ENCODE data around the gene PDE6C.
"Not testable (repeated sequence)": the region's sequence is repeated elsewhere in the genome, so short reads cannot be mapped to it uniquely, and the experiment has no call there.

PDE6C gene

DNA sequence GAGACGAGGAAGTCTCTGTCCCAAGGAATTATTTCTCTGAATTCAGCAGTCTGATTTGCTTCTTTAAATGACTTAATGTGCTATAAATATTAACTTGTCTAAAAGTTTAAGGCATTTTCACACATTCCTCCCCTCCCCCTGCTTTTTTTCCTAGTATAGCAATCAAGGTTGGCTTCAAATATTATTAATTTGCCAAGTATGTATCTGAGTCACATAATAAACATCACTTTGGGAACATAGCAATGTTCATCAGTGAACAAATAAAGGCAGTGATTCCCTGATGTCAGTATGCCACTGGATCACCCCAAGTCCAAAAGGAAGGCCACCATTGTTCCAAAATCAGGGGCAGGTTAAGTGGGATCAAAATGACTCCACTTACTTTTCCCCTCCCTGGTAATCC lies 40.5 kb downstream of the PDE6C start:
- no peak for DNase-seq

DNA sequence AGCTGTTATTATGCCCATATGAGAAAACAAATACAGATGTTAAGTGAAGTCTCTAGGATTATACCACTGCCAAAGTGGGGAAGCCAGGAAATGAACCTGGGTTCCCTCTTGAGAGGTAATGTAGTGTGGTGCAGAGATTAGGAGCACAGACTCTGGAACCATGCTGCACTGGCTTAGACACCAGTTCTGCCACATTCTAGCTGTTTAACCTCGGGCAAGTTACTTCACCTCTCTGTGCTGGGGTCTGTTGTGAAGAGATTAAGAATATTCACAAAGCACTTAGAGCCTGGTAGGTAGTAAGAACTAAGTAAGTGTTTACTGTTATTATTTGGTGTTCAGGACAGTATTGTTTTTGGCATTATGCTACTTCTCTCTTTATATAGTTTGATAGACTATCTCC lies 41.9 kb downstream of the PDE6C start:
- no peak for DNase-seq

DNA sequence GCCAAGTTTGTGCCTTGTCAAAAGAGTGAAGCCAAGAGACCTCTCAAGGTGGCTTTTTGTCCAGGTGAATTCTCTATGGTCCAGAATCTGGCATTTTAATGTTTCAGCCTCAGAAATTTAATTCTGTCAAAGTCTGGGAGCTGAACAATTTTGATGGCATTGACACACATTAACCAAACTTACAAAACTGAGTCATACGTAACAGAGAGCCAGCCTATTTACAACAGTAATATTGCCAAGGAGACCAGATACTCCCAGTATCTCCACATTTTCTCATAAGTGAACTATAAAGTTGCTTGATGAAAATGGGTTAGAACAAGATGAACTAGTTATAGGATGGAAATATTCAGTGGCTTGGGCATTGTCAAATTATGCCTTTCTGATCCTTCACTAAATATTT lies 43.8 kb downstream of the PDE6C start:
- no peak for DNase-seq

DNA sequence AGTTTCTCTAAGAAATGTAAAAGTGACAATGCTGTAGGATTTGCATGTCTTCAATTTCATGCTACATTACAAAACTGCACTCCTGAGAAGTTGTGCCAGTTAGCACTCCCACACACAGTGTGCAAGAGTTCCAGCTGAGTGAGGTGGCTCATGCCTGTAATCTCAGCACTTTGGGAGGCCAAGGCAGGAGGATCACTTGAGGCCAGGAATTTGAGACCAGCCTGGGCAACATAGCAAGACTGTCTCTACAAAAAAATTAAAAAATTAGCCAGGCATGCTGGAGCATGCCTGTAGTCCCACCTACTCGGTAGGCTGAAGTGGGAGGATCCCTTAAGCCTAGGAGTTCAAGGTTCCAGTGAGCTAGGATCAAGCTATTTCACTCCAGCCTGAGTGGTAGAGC lies 45.4 kb downstream of the PDE6C start:
- DNase-seq = no peak

DNA sequence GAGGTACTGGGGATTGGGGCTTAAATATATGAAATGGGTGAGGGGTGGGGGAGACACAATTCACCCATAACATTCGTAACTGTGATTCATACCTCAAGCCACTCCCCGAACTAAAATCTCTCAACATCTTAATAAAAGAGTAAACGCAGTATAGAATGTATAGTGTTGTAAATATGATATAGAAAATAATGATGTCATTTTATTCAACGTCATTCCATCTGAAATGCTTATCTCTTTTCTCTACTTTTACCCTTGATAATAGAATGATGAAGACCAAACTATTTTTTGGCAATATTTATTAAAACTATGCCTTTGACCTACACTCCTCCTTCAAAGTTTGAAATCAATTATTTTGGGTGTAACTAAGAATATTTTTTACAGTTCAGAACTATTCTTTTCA lies 53.7 kb downstream of the PDE6C start:
- no peak for DNase-seq

DNA sequence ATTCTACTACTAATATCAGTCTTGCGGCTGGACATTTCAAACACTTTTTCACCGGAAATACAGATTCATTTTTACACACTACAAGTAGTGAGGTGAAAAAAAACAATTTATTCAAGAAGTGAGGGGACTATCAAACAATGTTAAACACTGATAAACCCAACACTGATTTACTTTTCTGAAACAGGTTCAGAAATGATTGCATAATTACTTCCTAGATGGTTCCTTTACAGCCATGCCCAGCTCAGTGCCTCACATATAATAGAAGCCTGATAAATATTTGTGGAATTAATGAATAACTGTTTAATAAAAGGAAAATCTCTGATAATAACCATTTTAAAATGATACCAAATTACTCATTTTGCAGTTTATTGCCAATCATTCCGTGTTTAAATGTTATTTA lies 55.5 kb downstream of the PDE6C start:
- DNase-seq = no peak

DNA sequence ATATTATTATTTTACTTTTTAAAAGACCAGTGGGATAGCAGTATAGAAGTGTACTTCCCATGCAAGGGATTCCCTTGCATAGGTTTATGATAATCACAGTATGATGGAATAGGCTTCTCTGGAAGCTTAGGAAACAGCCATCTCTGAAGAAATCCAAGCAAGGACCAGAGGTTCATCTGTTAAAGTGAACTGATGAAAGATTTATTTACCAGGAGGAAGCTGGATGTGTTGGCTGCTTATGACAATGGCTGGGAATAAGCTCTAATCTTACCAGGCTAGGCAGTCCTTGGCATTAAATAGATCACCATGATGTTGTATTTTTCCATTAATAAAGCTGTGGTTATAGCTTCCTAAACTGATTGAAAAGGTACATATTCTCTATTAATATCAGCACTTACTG lies 58.0 kb downstream of the PDE6C start:
- no peak for DNase-seq

DNA sequence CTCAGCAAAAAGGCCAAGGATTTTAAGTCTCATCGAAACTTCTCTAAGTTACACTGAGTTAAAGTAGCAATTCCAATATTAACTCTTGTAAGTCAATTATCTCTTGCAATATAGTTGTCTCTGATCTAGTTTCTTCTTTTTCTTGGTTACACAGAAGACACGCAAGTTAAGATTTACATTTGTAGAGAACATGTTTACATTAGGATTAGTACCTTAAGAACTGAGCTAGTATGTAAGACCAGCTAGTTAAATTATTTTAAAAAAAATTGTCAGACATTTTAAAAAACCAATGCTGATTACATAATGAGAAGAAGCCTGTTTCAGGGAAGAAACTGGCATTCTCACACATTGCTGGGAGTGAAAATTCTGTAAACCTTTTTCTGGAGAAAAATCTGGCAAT lies 58.7 kb downstream of the PDE6C start:
- no peak for DNase-seq

DNA sequence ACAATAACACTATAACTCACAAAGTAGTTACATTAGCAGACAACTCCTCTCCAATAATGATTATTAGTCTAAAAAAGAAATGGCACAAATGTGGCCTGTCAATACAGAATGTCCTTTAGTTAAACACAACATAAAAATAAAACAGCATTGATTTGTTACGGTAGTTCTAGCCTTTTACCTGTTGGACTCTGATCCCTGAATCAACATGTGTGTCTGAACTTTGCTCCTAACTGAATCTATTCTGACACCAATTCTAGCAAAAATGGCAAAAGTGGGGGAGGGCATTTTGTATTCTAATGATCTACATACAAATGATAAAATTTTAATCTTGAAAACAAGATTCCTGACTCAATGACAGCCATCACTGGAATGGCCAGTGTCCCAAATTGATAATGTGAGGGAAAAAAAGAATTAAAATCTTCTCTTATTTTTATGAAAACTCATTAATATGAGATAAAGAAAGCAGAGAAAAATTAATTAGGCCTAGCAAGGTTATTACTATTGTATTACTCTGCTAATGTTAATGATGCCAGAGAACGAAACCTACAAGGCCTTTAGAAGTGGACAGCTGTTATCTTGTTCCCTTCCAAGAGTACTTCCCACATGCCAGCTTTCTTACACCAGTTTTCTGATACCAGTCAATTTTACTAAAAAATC lies 59.8 kb downstream of the PDE6C start:
- DNase-seq = no peak

DNA sequence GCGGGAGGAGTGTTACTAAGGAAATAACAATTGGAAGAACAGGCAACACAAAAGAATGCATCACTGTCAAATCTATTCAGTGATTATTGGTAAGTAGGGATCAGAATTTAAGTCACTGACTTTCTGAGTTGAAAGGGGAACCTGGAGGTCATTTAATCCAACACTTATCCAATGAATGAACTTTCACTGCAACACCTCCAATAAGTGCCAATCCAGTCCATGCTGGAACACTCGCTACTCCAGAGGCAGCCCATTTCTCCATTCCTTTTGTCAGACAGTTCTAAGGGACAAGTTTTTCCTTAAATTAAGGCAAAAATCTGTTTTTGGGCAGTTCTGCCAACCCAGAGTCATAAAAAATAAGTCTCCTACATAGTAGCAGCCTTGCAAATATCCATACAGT lies 60.6 kb downstream of the PDE6C start:
- no peak for DNase-seq

DNA sequence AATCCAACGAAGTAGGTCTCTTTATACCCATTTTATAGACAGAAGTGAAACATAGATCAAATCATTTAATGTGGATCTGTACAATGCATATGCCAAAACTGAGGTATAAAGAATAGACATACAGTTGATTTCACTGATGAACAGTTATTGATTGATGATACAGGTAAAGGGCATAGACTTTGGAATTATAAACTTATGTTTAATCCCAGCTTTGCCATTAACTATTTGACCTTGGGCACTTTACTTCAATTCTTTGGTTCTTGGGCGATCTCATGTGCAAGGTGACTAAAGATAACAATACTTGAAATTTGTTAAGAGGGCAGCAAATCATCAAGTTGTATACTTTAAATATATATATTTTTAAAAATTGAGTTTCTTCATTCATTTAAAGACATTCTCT lies 61.5 kb downstream of the PDE6C start:
- DNase-seq = no peak

DNA sequence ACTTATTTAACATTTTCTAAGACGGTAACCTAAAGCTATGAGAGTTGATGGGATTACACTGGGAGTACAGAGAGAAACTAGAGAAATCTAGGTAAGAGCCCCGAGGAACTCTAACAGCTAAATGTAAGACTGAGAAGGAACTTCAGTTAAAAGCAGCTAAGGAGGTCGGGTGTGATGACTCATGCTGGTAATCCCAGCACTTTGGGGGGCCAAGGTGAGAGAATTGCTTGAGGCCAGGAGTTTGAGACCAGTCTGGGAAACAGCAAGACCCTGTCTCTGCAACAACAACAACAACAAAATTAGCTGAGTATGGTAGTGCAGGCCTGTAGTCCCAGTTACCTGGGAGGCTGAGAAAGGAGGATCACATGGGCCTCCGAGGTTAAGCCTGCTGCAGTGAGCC lies 66.0 kb downstream of the PDE6C start:
- DNase-seq = no peak

DNA sequence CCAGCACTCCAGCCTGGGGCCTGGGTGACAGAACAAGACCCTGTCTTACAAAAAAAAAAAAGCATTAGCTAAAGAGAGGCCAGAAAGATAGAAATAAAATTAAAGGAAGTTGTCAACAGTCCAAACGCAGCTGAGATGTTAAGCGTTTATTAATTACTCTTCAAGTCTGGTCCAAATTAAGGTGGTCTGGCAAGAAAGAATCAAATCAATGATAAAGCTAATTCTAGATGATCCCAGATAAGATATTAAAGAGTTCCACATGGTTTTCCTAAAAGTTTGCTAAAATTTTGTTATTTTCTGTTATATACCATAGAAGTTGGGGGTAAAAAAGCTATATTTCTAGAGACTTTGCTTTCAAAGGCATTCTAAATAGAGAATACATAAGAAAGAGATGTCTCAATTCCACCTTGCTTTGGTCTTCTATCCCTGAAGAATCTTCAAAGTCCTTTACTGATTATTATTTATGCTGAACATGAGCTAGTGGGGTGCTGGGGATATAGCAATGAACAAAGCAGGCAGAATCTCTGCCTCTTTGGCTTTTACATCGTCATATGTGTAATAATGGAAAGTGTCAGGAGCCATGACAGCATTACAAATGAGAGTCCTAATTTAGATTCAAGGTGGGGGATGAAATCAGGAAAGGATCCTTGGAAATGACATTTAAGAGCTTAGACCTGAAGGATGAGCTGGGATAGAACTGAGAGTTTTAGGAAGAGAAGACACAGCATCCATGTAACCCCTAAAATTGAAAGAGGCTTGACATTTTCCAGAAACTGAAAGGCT lies 66.7 kb downstream of the PDE6C start:
- DNase-seq = no peak

DNA sequence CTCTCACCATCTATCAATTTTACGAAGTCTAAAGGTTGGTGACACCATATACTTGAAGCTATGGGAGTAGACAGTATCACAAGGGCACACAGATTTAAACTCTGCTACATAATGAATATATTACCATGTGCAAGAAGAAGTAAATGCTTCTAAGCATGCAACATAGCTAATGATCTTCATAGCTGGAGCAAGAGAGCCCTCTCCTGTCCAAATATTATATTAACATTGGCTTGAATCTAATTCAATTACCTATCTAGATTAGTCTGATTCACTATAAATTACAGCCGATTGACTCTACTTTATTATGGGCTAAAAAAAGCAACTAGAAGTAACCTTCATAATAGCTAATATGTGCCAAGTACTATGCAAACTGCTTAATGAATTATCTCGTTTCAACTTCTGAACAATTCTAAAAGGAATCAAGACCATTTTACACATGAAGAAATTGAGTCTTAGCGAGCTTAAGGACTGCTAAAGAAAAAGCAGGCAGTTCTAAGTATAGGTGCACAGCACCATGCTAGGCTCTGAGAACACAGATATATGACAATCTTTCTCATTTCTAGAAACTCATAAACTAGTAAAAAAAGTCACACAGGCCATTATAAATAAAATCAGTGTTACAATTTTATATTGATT lies 68.2 kb downstream of the PDE6C start:
- DNase-seq = no peak

DNA sequence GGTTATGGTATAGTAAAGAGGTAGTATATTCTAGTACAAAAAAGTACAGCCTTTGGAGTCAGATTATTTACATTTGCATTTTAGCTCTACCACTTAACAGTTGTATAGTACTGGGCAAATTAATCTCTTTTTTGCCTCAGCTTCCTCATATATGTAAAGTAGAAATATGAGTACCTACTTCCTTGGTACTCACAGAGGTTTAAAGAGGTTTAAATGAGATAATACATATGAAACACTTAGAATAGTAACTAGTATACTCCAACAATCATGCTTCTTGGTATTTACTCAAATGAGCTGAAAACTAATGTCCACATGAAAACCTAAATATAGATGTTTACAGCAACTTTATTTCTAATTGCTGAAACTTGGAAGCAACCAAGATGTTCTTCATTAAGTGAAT lies 75.4 kb downstream of the PDE6C start:
- DNase-seq = no peak

DNA sequence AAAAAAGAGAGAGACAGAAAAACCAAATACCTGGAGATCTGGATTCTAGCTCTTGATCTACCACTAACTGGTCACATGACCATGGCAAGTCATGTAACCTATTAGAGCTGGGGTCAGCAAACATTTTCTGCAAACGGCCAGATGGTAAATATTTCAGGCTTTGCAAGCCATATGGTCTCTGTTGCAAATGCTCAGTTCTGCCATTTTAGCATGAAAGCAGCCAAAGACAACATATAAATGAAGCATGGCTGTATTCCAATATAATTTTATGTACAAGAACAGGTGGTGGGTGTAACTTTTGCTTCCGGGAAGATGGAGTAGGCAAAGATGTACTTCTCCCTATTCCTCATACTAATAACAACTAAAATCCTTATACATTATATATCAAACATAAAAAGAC lies 83.4 kb downstream of the PDE6C start:
- no peak for DNase-seq

DNA sequence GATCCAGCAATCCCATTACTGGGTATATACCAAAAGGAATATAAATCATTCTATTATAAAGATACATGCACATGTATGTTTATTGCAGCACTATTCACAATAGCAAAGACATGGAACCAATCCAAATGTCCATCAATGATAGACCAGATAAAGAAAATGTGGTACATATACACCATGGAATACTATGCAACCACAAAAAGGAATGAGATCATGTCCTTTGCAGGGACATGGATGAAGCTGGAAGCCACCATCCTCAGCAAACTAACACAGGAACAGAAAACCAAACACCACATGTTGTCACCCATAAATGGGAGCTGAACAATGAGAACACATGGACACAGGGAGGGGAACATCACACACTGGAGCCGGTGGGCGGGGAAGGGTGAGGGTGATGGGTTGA lies 84.2 kb downstream of the PDE6C start:
- not testable (repeated sequence) for DNase-seq

DNA sequence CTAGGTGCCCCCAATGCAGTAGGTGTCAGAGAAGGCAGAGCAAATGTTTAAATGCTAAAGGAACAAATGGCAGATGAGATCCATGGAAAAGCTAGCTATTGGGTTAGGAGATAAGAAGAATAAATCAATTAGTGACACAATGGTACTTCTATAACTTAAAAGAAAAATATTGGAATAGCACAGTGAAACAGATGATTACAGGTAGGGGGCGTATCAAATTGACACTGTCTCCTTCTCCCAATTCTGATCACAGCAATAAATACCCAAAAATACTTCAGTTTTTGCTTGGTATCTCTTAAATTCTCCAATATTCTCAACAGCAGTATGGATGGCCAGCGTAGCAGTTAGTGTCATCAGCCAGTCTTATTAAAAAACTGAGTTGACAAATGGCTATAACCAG lies 84.9 kb downstream of the PDE6C start:
- DNase-seq = no peak

DNA sequence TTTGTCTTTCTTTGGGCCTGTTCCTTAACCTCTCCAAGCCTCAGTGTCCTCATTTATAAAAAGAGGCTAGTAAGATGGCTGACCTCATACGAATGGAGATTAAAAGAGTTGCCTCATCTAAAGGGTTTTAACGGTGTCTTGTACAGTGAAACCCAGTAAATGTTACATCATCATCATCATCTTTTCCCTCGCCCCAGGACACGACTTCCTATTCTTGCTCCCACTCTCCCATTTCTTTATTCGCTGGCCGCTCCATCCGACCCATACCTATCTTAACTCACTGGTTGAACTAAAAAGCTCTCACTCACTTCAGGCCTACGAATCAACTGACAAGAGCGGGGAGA lies 89.5 kb downstream of the PDE6C start:
- peak in 1 of 2 donors; percentile 23 for DNase-seq

DNA sequence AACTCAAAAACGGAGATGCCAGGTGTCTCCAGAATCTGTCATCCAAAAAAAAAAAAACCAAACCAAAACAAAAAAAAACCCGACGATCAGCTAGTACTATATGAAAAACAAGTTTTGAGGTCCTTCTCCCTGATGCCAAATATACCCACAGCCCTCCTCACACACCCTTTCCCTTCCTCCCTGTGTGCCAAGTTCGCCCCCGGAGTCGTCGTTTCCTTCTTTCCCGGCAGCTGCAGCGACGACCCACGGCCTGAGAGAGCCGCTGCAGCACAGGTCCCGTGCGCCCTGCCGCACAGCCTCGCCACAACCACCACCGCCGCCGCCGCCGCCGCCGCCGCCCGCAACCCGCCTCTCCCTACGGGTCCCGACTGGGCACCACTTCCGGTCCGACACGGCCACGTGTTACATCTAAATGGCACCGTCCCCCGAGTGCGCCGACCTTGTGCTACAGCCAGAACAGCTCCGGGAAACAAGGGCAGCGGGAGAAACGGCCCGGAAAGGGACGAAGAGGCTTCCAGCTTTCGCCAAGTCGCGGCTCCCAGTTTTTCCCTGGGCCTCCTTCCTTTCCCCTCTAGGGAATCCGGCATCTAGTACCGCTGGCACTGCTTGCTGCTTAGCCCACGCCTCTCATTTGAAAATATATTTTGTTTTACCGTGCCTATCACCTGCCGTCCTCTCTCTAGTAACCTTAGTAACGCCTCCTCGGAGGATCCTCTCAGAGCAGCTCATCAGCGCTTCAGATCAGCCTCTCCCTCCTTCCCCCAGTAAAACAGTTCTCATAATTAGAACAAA lies 90.1 kb downstream of the PDE6C start, which contains the start of gene FRA10AC1:
TSS of gene FRA10AC1 (minus strand) at position 383 of the 792 bp plus-strand sequence. CDS start 2,486 bp downstream, outside the sequence.
- peak; percentile 91 to 92 for DNase-seq

DNA sequence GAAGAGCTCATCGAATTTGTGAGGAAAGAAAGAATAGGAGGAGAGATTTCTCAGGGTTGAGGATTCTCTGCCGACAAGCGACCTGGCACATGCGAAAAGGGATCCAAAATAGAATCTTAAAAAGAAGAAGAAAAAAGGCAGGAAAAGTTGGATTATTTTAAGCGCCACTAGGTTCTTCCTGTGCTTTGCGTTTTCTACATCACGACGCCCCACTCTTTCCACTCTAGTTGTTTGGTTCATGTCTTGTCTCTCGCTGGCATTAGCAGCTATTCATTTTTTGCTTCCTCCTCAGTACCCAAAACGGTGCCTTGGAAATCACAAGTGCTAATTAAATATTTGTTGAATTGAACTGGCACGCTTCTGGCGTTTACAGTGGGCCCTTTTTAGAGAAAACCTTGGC lies 90.7 kb downstream of the PDE6C start:
- DNase-seq = no peak

DNA sequence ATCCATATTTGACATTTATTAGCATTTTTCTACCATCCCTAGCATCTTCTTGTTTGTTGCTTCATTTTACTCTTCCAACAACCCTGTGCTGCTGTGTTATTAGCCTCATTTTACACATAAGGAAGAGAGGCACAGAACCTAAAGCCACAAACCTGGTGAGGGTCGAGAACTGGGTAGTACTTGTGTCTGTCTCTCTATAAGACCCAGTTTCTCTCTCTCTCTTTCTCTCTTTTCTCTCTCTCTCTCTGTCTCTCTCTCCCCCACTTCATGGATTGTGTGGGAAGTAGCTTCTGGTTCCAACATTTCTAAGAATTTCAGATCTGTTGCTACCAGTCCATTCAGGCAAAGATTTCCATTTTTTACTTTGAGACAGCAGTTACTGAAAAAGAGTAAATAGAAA lies 91.5 kb downstream of the PDE6C start:
- DNase-seq = no peak

DNA sequence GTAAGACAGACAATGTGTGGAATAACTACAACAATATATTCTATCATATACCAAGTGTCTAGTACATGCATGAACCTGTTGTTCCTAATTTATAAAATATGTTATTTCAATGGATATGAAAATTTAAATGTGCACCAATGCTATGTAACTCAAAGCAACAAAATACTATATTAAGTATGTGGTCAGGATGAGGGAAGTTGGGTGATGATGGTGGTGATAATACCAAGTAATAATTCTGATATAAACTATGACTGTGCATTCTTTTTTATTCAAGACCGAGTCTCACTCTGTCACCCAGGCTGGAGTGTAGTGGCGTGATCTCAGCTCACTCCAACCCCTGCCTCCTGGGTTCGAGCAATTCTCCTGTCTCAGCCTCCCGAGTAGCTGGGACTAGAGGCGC lies 92.1 kb downstream of the PDE6C start:
- no peak for DNase-seq

DNA sequence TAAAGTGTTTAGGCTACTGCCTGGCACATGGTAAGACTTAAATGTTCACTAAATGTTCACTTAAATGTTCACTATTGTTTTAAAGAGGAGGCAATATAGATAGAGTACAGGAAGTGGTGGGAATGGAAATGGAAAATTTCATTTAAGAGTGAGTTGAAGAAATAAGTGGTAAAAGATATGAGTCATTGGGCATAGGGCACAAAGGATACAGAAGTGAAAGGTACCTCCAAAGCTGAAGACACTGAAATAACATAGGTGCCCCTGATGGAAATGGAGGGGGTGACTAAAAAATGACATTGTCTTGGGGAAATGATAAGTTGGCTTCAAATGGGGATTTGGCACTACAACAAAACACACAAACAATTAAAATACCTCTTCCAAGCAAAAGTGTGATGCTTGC lies 95.3 kb downstream of the PDE6C start:
- no peak for DNase-seq

Data from stimulated activated CD4-positive, alpha-beta T cell treated with anti-CD3 and anti-CD28 coated beads, Interleukin-2, amount 100 ng/mL, for 24 hours (primary cell).